ENCODE data around the gene ATAD1.
"Not testable (repeated sequence)": the region's sequence is repeated elsewhere in the genome, so short reads cannot be mapped to it uniquely, and the experiment has no call there.

The ATAD1 gene

GRCh38 chr10:87861566-87861952, 43.5 kb upstream of the ATAD1 start:
- H3K36me3 ChIP-seq (ENCODE audit: control insufficient read depth, insufficient read depth, low read length), result no peaks in the 10 kb centered on the region
- H3K27me3 ChIP-seq (ENCODE audit: control insufficient read depth, insufficient read depth, low read length), result no peaks in the 10 kb centered on the region
- peak overlapping the region; percentile 95 for H3K4me3 ChIP-seq (ENCODE audit: low read depth, low read length)
- H3K9ac ChIP-seq (ENCODE audit: low read length), result peak overlapping the region; percentile 67
- H3K9me3 ChIP-seq (ENCODE audit: control insufficient read depth, insufficient read depth, low read depth, low read length), result no peaks in the 10 kb centered on the region
- H3K27ac ChIP-seq (ENCODE audit: low read depth, low read length), result no peak overlapping the region
- H3K4me1 ChIP-seq (ENCODE audit: control insufficient read depth, insufficient read depth, low read length), result peaks cover 12% of the 10 kb centered on the region

- H3K9me3 ChIP-seq (ENCODE audit: control insufficient read depth, insufficient read depth, low read depth, low read length), result no peaks in the 10 kb centered on the region
- no peak overlapping the region for H3K9ac ChIP-seq (ENCODE audit: low read length)
- no peaks in the 10 kb centered on the region for H3K27me3 ChIP-seq (ENCODE audit: control insufficient read depth, insufficient read depth, low read length)
- H3K4me3 ChIP-seq (ENCODE audit: low read depth, low read length), result peak overlapping the region; percentile 95
- H3K4me1 ChIP-seq (ENCODE audit: control insufficient read depth, insufficient read depth, low read length), result peaks cover 11% of the 10 kb centered on the region
- H3K27ac ChIP-seq (ENCODE audit: low read depth, low read length), result no peak overlapping the region
- no peaks in the 10 kb centered on the region for H3K36me3 ChIP-seq (ENCODE audit: control insufficient read depth, insufficient read depth, low read length)
These were observed 42.9 kb upstream of the ATAD1 start for GRCh38 chr10:87860816-87861403.

GRCh38 chr10:87860156-87860795, 42.2 kb upstream of the ATAD1 start:
- no peak overlapping the region for H3K27ac ChIP-seq (ENCODE audit: low read depth, low read length)
- H3K9me3 ChIP-seq (ENCODE audit: control insufficient read depth, insufficient read depth, low read depth, low read length), result no peaks in the 10 kb centered on the region
- H3K36me3 ChIP-seq (ENCODE audit: control insufficient read depth, insufficient read depth, low read length), result no peaks in the 10 kb centered on the region
- H3K4me3 ChIP-seq (ENCODE audit: low read depth, low read length), result 0 out of 2 replicates have a peak overlapping the region, but pooled peaks have one; percentile 19
- no peaks in the 10 kb centered on the region for H3K27me3 ChIP-seq (ENCODE audit: control insufficient read depth, insufficient read depth, low read length)
- H3K9ac ChIP-seq (ENCODE audit: low read length), result no peak overlapping the region
- peaks cover 11% of the 10 kb centered on the region for H3K4me1 ChIP-seq (ENCODE audit: control insufficient read depth, insufficient read depth, low read length)

- H3K4me3 ChIP-seq (ENCODE audit: low read depth, low read length); H3K9me3 ChIP-seq (ENCODE audit: control insufficient read depth, insufficient read depth, low read depth, low read length); H3K27ac ChIP-seq (ENCODE audit: low read depth, low read length); H3K9ac ChIP-seq (ENCODE audit: low read length); H3K27me3 ChIP-seq (ENCODE audit: control insufficient read depth, insufficient read depth, low read length); H3K4me1 ChIP-seq (ENCODE audit: control insufficient read depth, insufficient read depth, low read length); H3K36me3 ChIP-seq (ENCODE audit: control insufficient read depth, insufficient read depth, low read length): not testable (repeated sequence)
These were observed 37.6 kb upstream of the ATAD1 start for GRCh38 chr10:87855665-87856064.

GRCh38 chr10:87855247-87855646, 37.2 kb upstream of the ATAD1 start:
- H3K9me3 ChIP-seq (ENCODE audit: control insufficient read depth, insufficient read depth, low read depth, low read length); H3K4me1 ChIP-seq (ENCODE audit: control insufficient read depth, insufficient read depth, low read length); H3K9ac ChIP-seq (ENCODE audit: low read length); H3K27ac ChIP-seq (ENCODE audit: low read depth, low read length); H3K4me3 ChIP-seq (ENCODE audit: low read depth, low read length); H3K27me3 ChIP-seq (ENCODE audit: control insufficient read depth, insufficient read depth, low read length); H3K36me3 ChIP-seq (ENCODE audit: control insufficient read depth, insufficient read depth, low read length): not testable (repeated sequence)

GRCh38 chr10:87852089-87852488, 34.1 kb upstream of the ATAD1 start:
- Histone ChIP-seq H3K4me3 (ENCODE audit: low read depth, low read length) (no peak overlapping the region), H3K9me3 (ENCODE audit: control insufficient read depth, insufficient read depth, low read depth, low read length) (no peaks in the 10 kb centered on the region), H3K4me1 (ENCODE audit: control insufficient read depth, insufficient read depth, low read length) (no peaks in the 10 kb centered on the region), H3K27me3 (ENCODE audit: control insufficient read depth, insufficient read depth, low read length) (no peaks in the 10 kb centered on the region), H3K9ac (ENCODE audit: low read length) (no peak overlapping the region), H3K27ac (ENCODE audit: low read depth, low read length) (no peak overlapping the region), H3K36me3 (ENCODE audit: control insufficient read depth, insufficient read depth, low read length) (no peaks in the 10 kb centered on the region)

GRCh38 chr10:87850742-87851205, 32.7 kb upstream of the ATAD1 start:
- Histone ChIP-seq H3K9ac (ENCODE audit: low read length) (no peak overlapping the region), H3K27me3 (ENCODE audit: control insufficient read depth, insufficient read depth, low read length) (no peaks in the 10 kb centered on the region), H3K4me3 (ENCODE audit: low read depth, low read length) (no peak overlapping the region), H3K36me3 (ENCODE audit: control insufficient read depth, insufficient read depth, low read length) (no peaks in the 10 kb centered on the region), H3K27ac (ENCODE audit: low read depth, low read length) (no peak overlapping the region), H3K4me1 (ENCODE audit: control insufficient read depth, insufficient read depth, low read length) (no peaks in the 10 kb centered on the region), H3K9me3 (ENCODE audit: control insufficient read depth, insufficient read depth, low read depth, low read length) (no peaks in the 10 kb centered on the region)

- Histone ChIP-seq H3K4me1 (ENCODE audit: control insufficient read depth, insufficient read depth, low read length) (no peaks in the 10 kb centered on the region), H3K4me3 (ENCODE audit: low read depth, low read length) (no peak overlapping the region), H3K27ac (ENCODE audit: low read depth, low read length) (no peak overlapping the region), H3K9me3 (ENCODE audit: control insufficient read depth, insufficient read depth, low read depth, low read length) (no peaks in the 10 kb centered on the region), H3K9ac (ENCODE audit: low read length) (no peak overlapping the region), H3K36me3 (ENCODE audit: control insufficient read depth, insufficient read depth, low read length) (no peaks in the 10 kb centered on the region), H3K27me3 (ENCODE audit: control insufficient read depth, insufficient read depth, low read length) (no peaks in the 10 kb centered on the region)
These were observed 31.0 kb upstream of the ATAD1 start for GRCh38 chr10:87849001-87849400.

- Histone ChIP-seq H3K4me1 (ENCODE audit: control insufficient read depth, insufficient read depth, low read length) (0 out of 2 replicates have a peak, but pooled peaks cover 5% of the 10 kb centered on the region), H3K27ac (ENCODE audit: low read depth, low read length) (no peak overlapping the region), H3K4me3 (ENCODE audit: low read depth, low read length) (no peak overlapping the region), H3K9me3 (ENCODE audit: control insufficient read depth, insufficient read depth, low read depth, low read length) (no peaks in the 10 kb centered on the region), H3K36me3 (ENCODE audit: control insufficient read depth, insufficient read depth, low read length) (no peaks in the 10 kb centered on the region), H3K9ac (ENCODE audit: low read length) (no peak overlapping the region), H3K27me3 (ENCODE audit: control insufficient read depth, insufficient read depth, low read length) (no peaks in the 10 kb centered on the region)
These were observed 29.5 kb upstream of the ATAD1 start for GRCh38 chr10:87847550-87847949.

- not testable (repeated sequence) for H3K4me3 ChIP-seq (ENCODE audit: low read depth, low read length); H3K4me1 ChIP-seq (ENCODE audit: control insufficient read depth, insufficient read depth, low read length)
These were observed 28.7 kb upstream of the ATAD1 start for GRCh38 chr10:87846711-87847110.

GRCh38 chr10:87846023-87846422, 28.0 kb upstream of the ATAD1 start:
- Histone ChIP-seq H3K4me1 (ENCODE audit: control insufficient read depth, insufficient read depth, low read length) (0 out of 2 replicates have a peak, but pooled peaks cover 5% of the 10 kb centered on the region), H3K27me3 (ENCODE audit: control insufficient read depth, insufficient read depth, low read length) (no peaks in the 10 kb centered on the region), H3K9ac (ENCODE audit: low read length) (no peak overlapping the region), H3K9me3 (ENCODE audit: control insufficient read depth, insufficient read depth, low read depth, low read length) (no peaks in the 10 kb centered on the region), H3K27ac (ENCODE audit: low read depth, low read length) (no peak overlapping the region), H3K36me3 (ENCODE audit: control insufficient read depth, insufficient read depth, low read length) (no peaks in the 10 kb centered on the region), H3K4me3 (ENCODE audit: low read depth, low read length) (no peak overlapping the region)

More at GRCh38 chr10:87846711-87847110, 28.7 kb upstream of the ATAD1 start:
- H3K36me3 ChIP-seq (ENCODE audit: control insufficient read depth, insufficient read depth, low read length); H3K27ac ChIP-seq (ENCODE audit: low read depth, low read length); H3K9ac ChIP-seq (ENCODE audit: low read length); H3K27me3 ChIP-seq (ENCODE audit: control insufficient read depth, insufficient read depth, low read length); H3K9me3 ChIP-seq (ENCODE audit: control insufficient read depth, insufficient read depth, low read depth, low read length): not testable (repeated sequence)
